RPMI7951 (cell line): ENCODE measurements around the gene TFPI. TPM values are rescaled to one million over a fixed set of nuclear protein-coding genes. Genes with fewer than 3 reads are reported as not detected.
A peak's percentile ranks its signal among the peaks of the same experiment; 100 is the strongest.
"Not testable (repeated sequence)": the region's sequence is repeated elsewhere in the genome, so short reads cannot be mapped to it uniquely, and the experiment has no call there.

Source experiments
- DNase-seq: peaks from one replicate; pipeline ENCODE4 v3.0.0-alpha.2; 2012; ENCODE audit warnings: low read depth
- total RNA-seq: library from RNA; depleted of rRNA; stranded (reverse); fragments of >200 nt; shearing (Covaris generic); gene quantifications from 2 replicates; pipeline ENCODE4 v1.2.3, GENCODE V29; 2014; rRNA removed

TFPI gene
- 57.2 and 73.3 TPM in 2 replicates for total RNA-seq

DNA sequence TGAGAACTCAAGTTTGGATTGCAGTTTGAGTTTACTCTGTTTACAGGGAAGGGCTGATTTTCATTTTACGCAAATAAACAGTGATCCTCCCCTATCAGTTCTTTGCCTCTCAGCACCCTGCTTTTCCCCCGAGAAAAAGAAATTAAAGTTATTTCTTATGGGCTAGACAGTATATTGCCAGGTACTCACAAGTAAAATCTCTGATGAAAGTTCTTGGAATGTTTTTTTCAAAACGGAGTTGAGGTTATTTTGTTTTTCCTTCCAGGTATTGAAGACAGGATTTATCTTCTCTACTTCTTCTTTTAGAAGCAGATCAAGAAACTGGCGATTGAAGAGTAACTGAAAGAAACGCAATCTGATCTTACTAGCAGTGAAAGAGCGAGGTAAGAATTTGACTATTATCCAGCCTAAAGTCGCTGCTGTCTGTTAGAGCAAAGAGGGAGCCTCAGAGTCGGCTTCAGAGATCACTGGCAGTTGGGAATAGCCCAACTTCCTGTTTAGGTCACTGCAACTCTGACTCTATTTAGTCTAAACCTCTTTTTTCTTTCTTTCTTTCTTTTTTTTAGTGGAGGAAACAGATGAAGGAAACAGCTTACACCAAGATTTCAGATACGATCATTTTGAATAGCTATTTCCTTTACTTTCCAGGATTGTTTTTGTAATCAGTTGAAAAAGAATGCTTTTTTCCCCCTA, at the start of gene TFPI:
TFPI (minus strand) TSS at position 425 of the 693 bp plus-strand sequence. CDS start 50,667 bp downstream, outside the sequence.
- peak; percentile 73 for DNase-seq

GRCh38 chr2:187594801-187595200, 40.6 kb upstream of the TFPI start:
- no peak for DNase-seq

GRCh38 chr2:187593697-187594096, 39.5 kb upstream of the TFPI start:
- no peak for DNase-seq

GRCh38 chr2:187593098-187593497, 38.9 kb upstream of the TFPI start:
- DNase-seq, result no peak

GRCh38 chr2:187590175-187590574, 35.9 kb upstream of the TFPI start:
- no peak for DNase-seq

- DNase-seq, result peak; percentile 39
Measured at GRCh38 chr2:187586011-187586641, 31.9 kb upstream of the TFPI start.

- peak; percentile 58 for DNase-seq
Measured at GRCh38 chr2:187581125-187581896, 27.1 kb upstream of the TFPI start.

DNA sequence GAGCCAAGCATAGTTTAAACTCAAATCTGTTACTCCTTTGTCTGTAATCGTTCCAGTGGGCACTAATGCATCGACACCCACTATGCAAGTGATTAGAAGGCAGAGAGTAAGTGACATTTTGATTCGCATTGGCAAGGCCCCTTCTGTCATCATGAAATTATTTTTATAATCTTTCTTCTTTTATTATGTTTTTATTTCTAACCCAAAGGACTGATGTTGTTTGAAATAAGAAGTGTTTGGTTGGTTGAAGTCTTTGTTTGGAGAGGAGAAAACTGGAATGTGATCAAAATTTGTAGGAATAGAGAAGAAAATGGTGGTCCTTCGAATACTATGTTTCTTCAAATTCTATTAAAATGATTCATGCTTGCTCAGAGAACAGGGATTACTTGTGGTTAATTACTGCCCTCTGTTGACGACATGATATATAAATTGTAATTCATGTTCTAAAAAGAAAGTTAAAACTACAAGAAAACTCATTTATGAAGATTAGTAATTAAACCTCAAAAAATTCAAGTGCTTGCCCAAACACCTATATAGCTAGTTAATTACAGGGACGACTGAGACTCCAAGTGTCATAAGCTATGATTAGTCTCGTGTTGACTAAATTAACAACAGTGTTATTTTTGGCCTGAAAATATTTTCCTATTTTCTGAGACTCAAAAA, 26.4 kb upstream of the TFPI start:
- peak; percentile 72 for DNase-seq

DNA sequence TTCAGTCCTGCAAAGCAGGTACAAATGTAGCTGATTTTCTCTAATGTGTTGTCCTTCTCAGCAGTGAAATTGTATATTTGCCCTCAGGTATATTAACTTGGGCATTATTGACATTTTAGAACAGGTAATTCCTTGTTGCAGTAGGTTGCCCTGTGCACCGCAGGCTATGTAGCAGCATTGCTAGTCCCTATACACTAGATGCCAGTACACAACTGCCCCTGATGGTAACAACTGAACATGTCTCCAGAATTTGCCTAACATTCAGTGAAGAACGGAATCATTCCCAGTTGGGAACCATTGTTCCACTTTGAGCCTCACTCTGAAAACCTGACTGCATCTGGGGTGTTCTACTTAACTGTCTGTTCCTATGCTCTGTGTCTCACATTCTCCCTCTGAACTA, 23.1 kb upstream of the TFPI start:
- no peak for DNase-seq

DNA sequence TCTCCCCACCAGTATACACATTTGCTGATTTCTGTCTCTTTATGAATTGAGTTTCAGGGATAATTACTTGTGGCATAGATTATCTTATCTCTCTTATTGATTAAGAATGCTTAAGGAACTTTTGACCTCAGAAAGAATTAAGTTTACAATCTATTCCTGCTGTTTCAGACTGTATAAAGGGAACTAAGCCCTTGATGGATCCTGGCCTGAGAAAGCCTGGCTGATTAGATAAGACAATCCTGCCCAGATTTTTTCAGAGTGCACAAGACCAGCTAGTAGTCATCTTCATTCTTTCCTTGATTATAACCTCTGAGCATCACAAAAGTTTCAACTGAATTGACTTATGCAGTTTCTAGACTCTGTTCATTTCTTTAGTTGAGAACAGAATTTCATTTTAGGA, 22.7 kb upstream of the TFPI start:
- DNase-seq, result no peak

- no peak for DNase-seq
Measured at GRCh38 chr2:187575751-187576067, 21.5 kb upstream of the TFPI start.

DNA sequence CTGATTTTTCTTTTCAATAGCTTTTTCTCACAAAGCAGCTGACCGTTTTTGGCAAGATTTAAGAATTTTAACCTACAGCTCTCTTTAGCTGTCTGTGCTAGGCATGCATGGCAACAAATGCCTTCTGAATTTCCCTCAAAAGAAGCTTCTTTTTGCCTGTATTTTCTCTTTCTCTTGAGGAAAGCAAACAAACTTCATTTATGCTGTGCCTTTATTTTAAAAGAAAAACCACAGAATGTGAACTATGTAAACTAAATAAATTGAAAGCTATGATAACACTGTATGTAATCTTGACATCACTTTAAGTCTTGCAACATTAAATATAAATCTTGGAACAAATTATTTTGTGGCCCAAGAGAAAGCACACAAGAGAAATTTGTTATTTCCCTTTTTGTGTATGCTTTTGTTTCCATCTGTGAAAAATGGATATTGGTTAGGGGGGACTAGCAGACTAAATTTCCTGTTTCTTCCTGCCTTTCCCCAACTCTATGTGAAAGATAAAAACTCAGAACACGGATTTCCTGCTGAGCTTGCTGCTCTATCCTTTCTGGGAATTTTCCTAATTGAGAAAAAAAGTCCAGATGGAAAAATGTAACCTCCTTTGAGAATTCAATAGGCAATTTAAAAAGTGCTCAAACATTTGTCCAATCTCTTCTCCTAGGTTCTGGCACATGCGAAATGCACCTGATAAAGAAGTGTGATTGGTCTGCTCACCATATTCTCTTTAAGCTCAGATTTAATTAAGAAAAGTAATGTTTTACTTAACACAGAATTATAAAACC, 20.9 kb upstream of the TFPI start:
- DNase-seq, result no peak

DNA sequence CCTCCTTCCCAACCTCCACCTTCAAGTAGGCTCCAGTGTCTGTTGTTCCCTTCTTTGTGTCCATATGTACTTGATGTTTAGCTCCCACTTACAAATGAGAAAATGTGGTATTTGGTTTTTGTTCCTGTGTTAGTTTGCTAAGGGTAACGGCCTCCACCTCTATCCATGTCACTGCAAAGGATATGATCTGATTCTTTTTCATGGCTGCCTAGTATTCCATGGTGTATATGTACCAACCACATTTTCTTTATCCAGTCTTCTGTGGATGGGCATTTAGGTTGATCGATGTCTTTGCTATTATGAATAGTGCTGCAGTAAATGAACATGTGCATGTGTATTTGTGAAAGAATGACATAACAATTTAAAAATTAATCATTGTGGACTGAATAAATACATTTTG, 19.5 kb upstream of the TFPI start:
- DNase-seq, result no peak

GRCh38 chr2:187571996-187572395, 17.8 kb upstream of the TFPI start:
- DNase-seq, result not testable (repeated sequence)

- DNase-seq, result no peak
Measured at GRCh38 chr2:187569571-187569970, 15.3 kb upstream of the TFPI start.

DNA sequence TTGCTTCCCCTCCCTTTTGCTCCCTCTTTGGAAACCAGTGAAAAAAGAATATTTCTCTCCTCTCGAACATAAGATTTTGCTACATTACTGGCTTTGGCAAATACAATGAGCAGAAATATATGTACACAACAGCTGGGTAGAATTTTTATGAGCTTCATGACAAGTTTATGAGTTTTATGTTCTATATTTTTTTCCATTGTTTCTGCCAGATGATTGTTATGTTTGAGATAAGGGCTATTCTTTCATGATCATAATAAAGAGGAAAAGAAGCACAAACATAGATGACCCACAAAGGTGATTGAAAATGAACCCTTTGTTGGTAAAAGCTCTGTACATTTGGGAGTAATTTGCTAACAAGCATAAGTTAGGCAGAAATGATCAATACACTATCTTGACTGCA, 14.8 kb upstream of the TFPI start:
- DNase-seq, result no peak

GRCh38 chr2:187567126-187567525, 12.9 kb upstream of the TFPI start:
- DNase-seq, result no peak

DNA sequence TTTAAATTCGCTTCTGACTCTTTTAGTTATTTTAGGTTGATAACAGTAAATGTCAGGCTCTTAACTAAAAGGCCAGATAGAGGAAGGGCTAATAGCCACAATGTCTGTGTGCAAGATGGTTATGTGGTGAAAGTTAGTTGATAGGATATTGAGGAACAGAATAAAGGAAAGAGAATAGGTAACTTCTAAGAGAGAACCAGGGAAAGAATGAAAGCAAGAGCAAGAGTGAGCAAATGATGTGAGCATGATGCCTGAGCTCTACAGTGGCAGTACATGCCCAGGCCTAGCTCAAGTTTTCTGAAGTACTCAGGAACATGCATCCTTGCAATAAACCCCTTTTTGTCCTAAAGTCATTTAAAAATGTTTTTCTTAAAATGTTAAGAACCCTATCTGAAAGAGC, 12.5 kb upstream of the TFPI start:
- DNase-seq, result no peak

DNA sequence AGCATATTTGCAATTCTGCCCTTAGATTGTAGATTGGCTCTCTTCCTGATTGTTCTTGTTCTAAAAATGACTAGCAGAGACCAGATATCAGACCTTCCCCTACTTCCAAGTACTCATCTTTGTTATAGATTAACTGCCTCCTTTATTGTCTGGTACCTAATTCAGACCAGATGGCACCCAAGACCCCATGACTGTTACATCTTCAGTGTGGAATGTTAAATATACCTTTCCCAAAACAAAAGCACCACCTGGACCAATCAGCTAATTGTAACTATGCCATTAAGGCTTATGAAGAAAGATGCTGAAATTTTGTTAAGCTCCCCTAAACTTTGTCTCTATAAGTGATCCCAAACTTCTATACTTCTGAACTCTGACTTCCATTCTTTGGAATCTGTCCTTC, 12.0 kb upstream of the TFPI start:
- DNase-seq, result no peak

GRCh38 chr2:187565618-187566017, 11.4 kb upstream of the TFPI start:
- DNase-seq, result not testable (repeated sequence)

GRCh38 chr2:187556493-187556892, 2.3 kb upstream of the TFPI start:
- not testable (repeated sequence) for DNase-seq

DNA sequence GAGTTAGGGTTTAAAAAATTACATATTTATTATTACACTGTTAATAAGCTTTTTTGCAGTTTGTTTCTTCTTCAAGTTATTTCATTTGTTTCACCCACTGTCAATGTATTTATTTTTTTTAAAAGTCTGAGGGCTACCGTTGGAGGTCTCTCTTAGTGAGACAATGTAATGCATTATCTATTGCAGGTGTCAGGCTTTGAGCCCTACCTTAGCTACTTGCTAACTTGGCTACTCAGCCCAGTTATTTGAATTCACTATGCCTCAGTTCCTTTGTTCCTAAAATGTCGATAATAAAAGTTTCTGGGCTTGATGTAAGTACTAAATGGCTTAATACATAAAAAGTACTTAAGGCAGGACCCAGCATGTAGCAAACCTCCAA, 458 bp upstream of the TFPI start:
- no peak for DNase-seq
